Small intestine (tissue), 7 donors: ENCODE results near the gene DUSP5. TPM values are rescaled to one million over a fixed set of nuclear protein-coding genes. Genes with fewer than 3 reads are reported as not detected.
"Not testable (repeated sequence)": the region's sequence is repeated elsewhere in the genome, so short reads cannot be mapped to it uniquely, and the experiment has no call there.

Experiments used
- DNase-seq, 2 donors: peaks; one replicate each; pipeline versions ENCODE4 v3.0.0 to v3.0.0-alpha.2; 2013
- FAIRE-seq: peaks from 2 replicates; lab custom pipeline; 2012; peaks lifted over from hg19 to GRCh38; lab: Jason Lieb, UNC
- H3K27ac ChIP-seq, 3 donors: one replicate each; pipeline ENCODE4 v1.5.1; 2013; ENCODE audit warnings: low read length in 2 of 3, mild to moderate bottlenecking in 2 of 3, control low read depth in 1 of 3, inconsistent platforms in 1 of 3, low read depth in 1 of 3, moderate library complexity in 1 of 3
- H3K27me3 ChIP-seq, 3 donors: one replicate each; pipeline ENCODE4 v1.6.1; 2013; ENCODE audit warnings: low read length in 3 of 3, inconsistent platforms in 1 of 3; ENCODE audit not compliant: control insufficient read depth in 3 of 3, insufficient read depth in 3 of 3
- H3K36me3 ChIP-seq, 3 donors: one replicate each; pipeline ENCODE4 v1.6.1; 2013; ENCODE audit warnings: low read length in 3 of 3, inconsistent platforms in 1 of 3, low read depth in 1 of 3, mild to moderate bottlenecking in 1 of 3, moderate library complexity in 1 of 3; ENCODE audit not compliant: control insufficient read depth in 3 of 3, insufficient read depth in 2 of 3
- H3K4me1 ChIP-seq, 3 donors: one replicate each; pipeline ENCODE4 v1.6.1; 2013; ENCODE audit warnings: low read length in 2 of 3, inconsistent platforms in 1 of 3, low read depth in 1 of 3, mild to moderate bottlenecking in 1 of 3, moderate library complexity in 1 of 3; ENCODE audit not compliant: control insufficient read depth in 3 of 3, insufficient read depth in 2 of 3
- H3K4me3 ChIP-seq, 3 donors: one replicate each; pipeline ENCODE4 v1.5.1; 2013; ENCODE audit warnings: low read length in 3 of 3, control low read depth in 1 of 3, inconsistent platforms in 1 of 3, low read depth in 1 of 3, mild to moderate bottlenecking in 1 of 3, moderate library complexity in 1 of 3
- H3K9me3 ChIP-seq, 2 donors: one replicate each; pipeline ENCODE4 v1.6.1; 2013; ENCODE audit warnings: low read depth in 1 of 2, low read length in 1 of 2; ENCODE audit not compliant: control insufficient read depth in 2 of 2, insufficient read depth in 1 of 2
- WGBS, 3 donors: extraction: QIAGEN DNeasy Blood & Tissue Kit; methylation state at CpG; one replicate each; pipeline ENCODE4 v1.1.7; 2013; 5-methylcytosine and 5-hydroxymethylcytosine counted together
- polyA plus RNA-seq, 4 donors: library from polyadenylated mRNA; stranded (reverse) in 3 of 4; unstranded in 1 of 4; fragments of 200-250 nt in 3 of 4; fragments of 120-200 nt in 1 of 4; gene quantifications; one replicate each; pipeline versions ENCODE4 v1.2.1 to v1.2.3, GENCODE V29; 2013
- donor health status: healthy with polysubstance abuse.
- donor health status: control.
- donor health status: control.
- donor health status: Bipolar disorder and iron deficiency.
- donor health status: healthy.

DUSP5 gene
- polyA plus RNA-seq, 4 donors: 8.3 to 41.9 (median 24.0) TPM

- FAIRE-seq: no peak
- H3K9me3 ChIP-seq: no peaks in the 10 kb centered on the region
- WGBS, 3 donors: 88 to 94% (median 90%) methylated on average over 3 of the region's 3 CpGs
Measured at GRCh38 chr10:110524179-110524858, 26.6 kb downstream of the DUSP5 start.

DNA sequence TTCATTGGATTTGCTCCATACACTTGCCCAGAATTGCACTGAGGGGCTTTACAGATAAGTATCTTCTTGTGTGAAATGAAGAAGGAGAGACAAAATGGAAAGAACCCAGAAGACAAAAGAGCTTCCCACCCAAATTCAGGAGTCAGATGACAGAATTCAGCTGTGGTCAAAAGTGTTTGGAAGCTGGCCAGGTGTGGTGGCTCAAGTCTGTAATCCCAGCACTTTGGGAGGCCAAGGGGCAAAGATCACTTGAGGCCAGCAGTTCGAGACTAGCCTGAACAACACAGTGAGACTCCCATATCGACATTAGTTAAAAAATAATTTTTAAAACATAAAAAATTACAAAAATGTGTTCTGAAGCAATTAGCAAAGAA lies 27.1 kb downstream of the DUSP5 start:
- no peak overlapping the region for H3K4me3 ChIP-seq
- FAIRE-seq: no peak

More at GRCh38 chr10:110524179-110524858, 26.6 kb downstream of the DUSP5 start:
- no peaks in the 10 kb centered on the region for H3K27me3 ChIP-seq
- H3K27ac ChIP-seq: no peak overlapping the region
- peaks cover 4 to 28% (median 8%) of the 10 kb centered on the region in 3 donors for H3K4me1 ChIP-seq
- no peaks in the 10 kb centered on the region for H3K36me3 ChIP-seq
- no peak overlapping the region for H3K4me3 ChIP-seq
- no peak for DNase-seq

GRCh38 chr10:110525349-110526260 lies 27.9 kb downstream of the DUSP5 start:
- 59 to 64% (median 60%) methylated on average over 9 of the region's 9 CpGs for WGBS, 3 donors
- FAIRE-seq (no peak), DNase-seq (peak in 1 of 2 donors; percentile 50)
- H3K4me1 ChIP-seq: peaks cover 6 to 32% (median 8%) of the 10 kb centered on the region in 3 donors
- peaks cover 0 to 3% (median 2%) of the 10 kb centered on the region in 3 donors for H3K27me3 ChIP-seq
- H3K36me3 ChIP-seq: no peaks in the 10 kb centered on the region
- H3K4me3 ChIP-seq: no peak overlapping the region
- H3K9me3 ChIP-seq: no peaks in the 10 kb centered on the region
- H3K27ac ChIP-seq: no peak overlapping the region

More for the DNA sequence above, 27.1 kb downstream of the DUSP5 start:
- no peak for DNase-seq
- no peak overlapping the region for H3K27ac ChIP-seq
- H3K9me3 ChIP-seq: no peaks in the 10 kb centered on the region
- H3K4me1 ChIP-seq: peaks cover 6 to 28% (median 8%) of the 10 kb centered on the region in 3 donors
- 60 to 67% (median 66%) methylated on average over 2 of the region's 2 CpGs for WGBS, 3 donors
- no peaks in the 10 kb centered on the region for H3K36me3 ChIP-seq
- peaks cover 0 to 2% (median 0%) of the 10 kb centered on the region in 3 donors for H3K27me3 ChIP-seq

DNA sequence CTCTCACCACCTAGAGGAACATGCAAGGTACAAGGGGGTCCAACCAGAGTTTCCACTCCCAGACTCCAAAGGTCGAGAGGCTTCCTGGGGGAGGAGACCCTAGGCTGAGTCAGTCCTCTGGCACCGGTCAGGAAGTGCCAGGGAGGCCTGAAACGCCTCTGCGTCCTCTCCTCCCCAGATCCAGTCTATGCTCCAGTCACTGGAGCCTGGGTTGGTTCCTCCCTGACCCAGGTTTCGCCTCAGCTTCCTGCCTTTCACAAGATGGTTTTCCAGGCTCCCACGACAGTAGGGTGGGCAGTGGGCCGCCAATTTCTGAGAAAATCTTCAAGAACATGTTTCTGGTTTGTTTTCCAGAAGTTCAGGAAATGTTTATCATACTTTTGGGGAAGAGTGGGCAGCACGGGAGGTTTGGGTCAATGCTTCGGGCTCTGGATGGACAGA lies 30.0 kb downstream of the DUSP5 start:
- Histone ChIP-seq H3K4me1 (peaks cover 6 to 24% (median 8%) of the 10 kb centered on the region in 3 donors), H3K27me3 (peaks cover 0 to 6% (median 4%) of the 10 kb centered on the region in 3 donors), H3K4me3 (no peak overlapping the region), H3K36me3 (no peaks in the 10 kb centered on the region), H3K27ac (no peak overlapping the region), H3K9me3 (no peaks in the 10 kb centered on the region)
- WGBS, 3 donors: 83 to 91% (median 90%) methylated on average over 9 of the region's 9 CpGs
- DNase-seq (no peak), FAIRE-seq (no peak)

DNA sequence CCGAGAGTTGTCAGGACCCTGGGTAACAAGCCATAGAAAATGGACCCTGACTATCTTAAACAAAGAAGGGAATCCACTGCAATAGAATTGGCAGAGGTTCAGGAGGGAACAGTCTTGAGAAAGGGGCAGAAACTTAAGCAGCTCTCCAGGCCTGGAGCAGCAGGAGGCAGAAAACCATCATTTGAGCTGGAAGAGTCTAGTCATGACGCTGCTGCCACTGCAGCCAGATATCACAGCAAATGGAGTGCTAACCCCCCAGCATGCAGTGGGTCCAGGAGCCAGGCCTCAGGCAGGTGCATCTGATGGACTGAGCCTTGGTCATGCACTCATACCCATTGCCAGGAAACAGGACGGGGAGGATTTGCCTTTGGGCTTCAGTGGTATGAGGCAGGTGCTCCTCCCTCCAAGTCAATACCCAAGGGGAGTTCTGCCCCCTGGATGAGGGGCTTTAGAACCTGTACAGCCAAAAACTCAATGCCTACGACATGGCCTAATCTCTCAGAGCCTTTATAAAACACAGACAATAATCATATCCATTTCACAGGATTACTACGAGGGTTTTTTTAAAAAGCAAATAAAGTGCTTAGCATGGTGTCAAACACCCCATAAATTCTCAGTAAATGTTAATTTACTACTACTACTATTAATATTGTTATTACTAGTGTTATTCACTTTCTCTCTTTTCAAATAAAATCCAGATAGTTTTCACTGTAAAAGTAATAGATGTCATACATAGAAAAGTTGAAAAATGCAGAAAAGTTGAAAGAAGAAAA lies 30.7 kb downstream of the DUSP5 start:
- FAIRE-seq: no peak
- peaks cover 0 to 6% (median 4%) of the 10 kb centered on the region in 3 donors for H3K27me3 ChIP-seq

DNA sequence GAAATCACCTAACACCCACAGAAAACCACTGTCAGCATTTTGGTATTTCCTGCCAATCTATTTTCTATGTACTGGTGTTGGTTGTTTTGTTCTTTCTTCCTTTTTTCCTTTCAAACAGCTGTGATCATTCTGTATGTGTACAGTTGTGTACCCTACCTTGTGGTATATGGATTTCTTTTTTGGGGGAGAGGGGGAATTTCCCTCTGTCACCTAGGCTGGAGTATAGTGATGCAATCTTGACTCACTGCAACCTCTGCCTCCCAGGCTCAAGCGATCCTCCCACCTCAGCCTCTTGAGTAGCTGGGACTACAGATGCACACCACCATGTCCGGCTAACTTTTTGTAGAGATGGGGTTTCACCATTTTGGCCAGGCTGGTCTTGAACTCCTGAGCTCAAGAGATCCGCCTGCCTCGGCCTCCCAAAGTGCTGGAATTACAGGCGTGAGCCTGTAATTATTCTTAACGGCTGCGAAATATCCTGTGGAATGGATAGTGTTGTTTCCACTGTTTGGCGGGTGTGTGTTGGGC lies 31.4 kb downstream of the DUSP5 start:
- H3K36me3 ChIP-seq, DNase-seq, H3K9me3 ChIP-seq, H3K4me3 ChIP-seq, H3K27me3 ChIP-seq, H3K27ac ChIP-seq, FAIRE-seq: not testable (repeated sequence)
- WGBS, 3 donors: 84 to 93% (median 90%) methylated on average over 8 of the region's 8 CpGs
- H3K4me1 ChIP-seq: peaks cover 4 to 18% (median 6%) of the 10 kb centered on the region in 3 donors

More for the DNA sequence above, 30.7 kb downstream of the DUSP5 start:
- Histone ChIP-seq H3K9me3 (no peaks in the 10 kb centered on the region), H3K27ac (no peak overlapping the region), H3K36me3 (no peaks in the 10 kb centered on the region), H3K4me3 (no peak overlapping the region), H3K4me1 (peaks cover 6 to 22% (median 6%) of the 10 kb centered on the region in 3 donors)
- no peak for DNase-seq
- WGBS, 3 donors: 76 to 82% (median 81%) methylated on average over 5 of the region's 5 CpGs

DNA sequence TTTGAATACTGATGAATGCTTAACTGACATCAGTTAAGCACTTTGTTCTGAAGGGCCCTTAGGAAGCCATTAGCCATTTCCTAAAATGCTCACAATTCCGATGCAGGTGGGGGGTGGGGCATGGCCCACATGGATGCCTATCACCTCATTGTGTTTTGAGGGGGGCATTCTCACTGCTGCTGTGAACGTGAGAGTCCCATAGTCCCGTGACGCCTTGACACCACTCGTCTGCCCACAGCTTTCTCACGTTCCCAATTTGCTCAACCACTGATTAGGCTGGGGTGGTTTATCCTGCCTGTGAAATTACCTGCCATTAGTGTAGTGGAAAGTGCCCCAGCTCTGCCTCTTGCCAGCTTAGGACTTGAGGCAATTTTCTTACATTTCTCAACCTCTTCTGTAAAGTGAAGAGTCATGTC lies 31.9 kb downstream of the DUSP5 start:
- Histone ChIP-seq H3K4me1 (peaks cover 4 to 18% (median 6%) of the 10 kb centered on the region in 3 donors), H3K27me3 (peaks cover 0 to 6% (median 4%) of the 10 kb centered on the region in 3 donors), H3K4me3 (no peak overlapping the region), H3K9me3 (no peaks in the 10 kb centered on the region), H3K36me3 (no peaks in the 10 kb centered on the region), H3K27ac (no peak overlapping the region)
- FAIRE-seq: no peak
- DNase-seq: no peak
- 57 to 68% (median 59%) methylated on average over 6 of the region's 6 CpGs for WGBS, 3 donors
